Measurements from ENCODE around the gene TOMM7.

DNA sequence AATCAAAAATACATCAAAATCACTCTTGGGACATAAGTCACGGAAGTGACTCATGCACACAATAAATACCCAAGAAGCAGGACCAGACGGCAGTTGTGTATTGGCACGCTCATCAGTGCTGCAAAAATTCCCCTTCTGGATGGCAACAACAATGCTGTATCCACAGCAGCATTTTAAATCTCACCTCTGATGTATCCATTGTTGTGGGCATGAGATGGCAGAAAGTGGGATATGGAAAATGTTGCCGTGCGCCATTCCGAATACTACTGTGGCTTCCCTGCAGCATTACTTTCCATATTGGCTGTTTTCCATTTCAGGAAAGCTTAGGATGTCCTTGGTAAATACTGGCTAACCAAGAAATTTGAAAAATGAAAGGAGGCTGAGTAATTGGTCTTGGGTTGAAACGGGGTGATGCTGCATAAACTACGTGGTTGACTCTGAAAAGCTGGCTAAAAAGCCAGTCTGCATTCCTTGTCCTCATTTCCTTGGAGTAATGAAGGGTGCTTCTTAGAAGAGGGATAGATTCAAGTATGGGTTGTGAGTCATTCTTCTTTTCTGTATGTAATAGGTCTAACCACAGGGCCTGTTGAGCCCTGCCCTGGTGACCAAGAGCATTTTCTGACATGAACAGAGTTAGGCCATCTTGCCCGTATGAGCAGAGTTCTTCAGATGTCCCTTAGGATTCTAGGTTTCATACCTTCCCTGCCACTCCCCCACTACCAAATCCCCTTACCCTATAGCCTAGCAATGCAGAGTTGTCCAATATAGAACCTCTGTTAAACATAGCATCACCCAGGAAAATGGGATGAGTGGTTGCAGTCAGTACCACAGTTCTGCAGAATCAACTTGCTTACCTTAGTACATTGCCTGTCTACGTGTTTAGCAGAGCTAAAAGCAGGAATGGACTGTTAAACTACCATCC lies 36.3 kb upstream of the TOMM7 start:
- TF ChIP-seq, protein P1, sequence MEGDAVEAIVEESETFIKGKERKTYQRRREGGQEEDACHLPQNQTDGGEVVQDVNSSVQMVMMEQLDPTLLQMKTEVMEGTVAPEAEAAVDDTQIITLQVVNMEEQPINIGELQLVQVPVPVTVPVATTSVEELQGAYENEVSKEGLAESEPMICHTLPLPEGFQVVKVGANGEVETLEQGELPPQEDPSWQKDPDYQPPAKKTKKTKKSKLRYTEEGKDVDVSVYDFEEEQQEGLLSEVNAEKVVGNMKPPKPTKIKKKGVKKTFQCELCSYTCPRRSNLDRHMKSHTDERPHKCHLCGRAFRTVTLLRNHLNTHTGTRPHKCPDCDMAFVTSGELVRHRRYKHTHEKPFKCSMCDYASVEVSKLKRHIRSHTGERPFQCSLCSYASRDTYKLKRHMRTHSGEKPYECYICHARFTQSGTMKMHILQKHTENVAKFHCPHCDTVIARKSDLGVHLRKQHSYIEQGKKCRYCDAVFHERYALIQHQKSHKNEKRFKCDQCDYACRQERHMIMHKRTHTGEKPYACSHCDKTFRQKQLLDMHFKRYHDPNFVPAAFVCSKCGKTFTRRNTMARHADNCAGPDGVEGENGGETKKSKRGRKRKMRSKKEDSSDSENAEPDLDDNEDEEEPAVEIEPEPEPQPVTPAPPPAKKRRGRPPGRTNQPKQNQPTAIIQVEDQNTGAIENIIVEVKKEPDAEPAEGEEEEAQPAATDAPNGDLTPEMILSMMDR (conservative IDR thresholded peaks at IDR 0.05) = no peak
- no peak for TF ChIP-seq EZH2 (IDR thresholded peaks at IDR 0.05; ENCODE audit: low read depth)

All from PC-9 (cell line).